K562 (cell line): ENCODE data around the gene GDF15. TPM values are rescaled to one million over a fixed set of nuclear protein-coding genes. Genes with fewer than 3 reads are reported as not detected.

Experiments used
- BMI1 ChIP-seq: fragments of 150-350 bp; IDR thresholded peaks from 2 replicates; pipeline ENCODE4 v1.6.1; 2014; ENCODE audit warnings: low read length
- EP400 ChIP-seq: fragments of 450-650 bp; IDR thresholded peaks from 2 replicates; pipeline ENCODE4 v1.6.1; 2017; ENCODE audit warnings: antibody characterized with exemption, mild to moderate bottlenecking, moderate library complexity
- NCOA4 ChIP-seq: fragments of 450-650 bp; IDR thresholded peaks from 2 replicates; pipeline ENCODE4 v1.6.1; 2018; ENCODE audit warnings: mild to moderate bottlenecking; ENCODE audit not compliant: partially characterized antibody
- NUFIP1 ChIP-seq: fragments of 450-650 bp; IDR thresholded peaks from 2 replicates; pipeline ENCODE4 v1.6.1; 2018; ENCODE audit not compliant: partially characterized antibody
- PHF8 ChIP-seq: fragments of 200-600 bp; sonication (generic); IDR thresholded peaks from 2 replicates; pipeline ENCODE4 v1.6.1; 2012; ENCODE audit warnings: mixed run types, mild to moderate bottlenecking, inconsistent platforms, low read length, moderate library complexity, borderline replicate concordance
- POLR2A ChIP-seq: fragments of 450-650 bp; conservative IDR thresholded peaks from 2 replicates; pipeline ENCODE4 v1.6.1; 2016
- POLR2AphosphoS2 ChIP-seq: IDR thresholded peaks from 2 replicates; pipeline ENCODE4 v1.6.1; 2012; ENCODE audit warnings: low read length, improper control_type of control experiment
- PRPF4 ChIP-seq: fragments of 200-400 bp; formaldehyde crosslinking; IDR thresholded peaks from one replicate; pipeline ENCODE4 v1.6.1; 2017; ENCODE audit warnings: low read length, low read depth, mild to moderate bottlenecking; ENCODE audit not compliant: insufficient read depth, poor library complexity, severe bottlenecking
- RBBP5 ChIP-seq: fragments of 200-600 bp; sonication (generic); IDR thresholded peaks from 2 replicates; pipeline ENCODE4 v1.6.1; 2012; ENCODE audit warnings: borderline replicate concordance, mild to moderate bottlenecking, low read length, control low read depth, inconsistent platforms; ENCODE audit not compliant: insufficient read depth, poor library complexity, severe bottlenecking
- RBM14 ChIP-seq: fragments of 200-400 bp; formaldehyde crosslinking; IDR thresholded peaks from 2 replicates; pipeline ENCODE4 v1.6.1; 2018; ENCODE audit warnings: low read depth, mild to moderate bottlenecking, low read length, moderate library complexity, borderline replicate concordance; ENCODE audit not compliant: insufficient read depth
- SMC3 ChIP-seq: conservative IDR thresholded peaks from 2 replicates; pipeline ENCODE4 v1.6.1; 2011; ENCODE audit warnings: low read depth, low read length, improper control_type of control experiment; ENCODE audit not compliant: insufficient read depth
- TAF7 ChIP-seq: fragments of 450-650 bp; IDR thresholded peaks from 2 replicates; pipeline ENCODE4 v1.6.1; 2016; ENCODE audit warnings: missing genetic modification characterization, missing compliant biosample characterization
- TCF7 ChIP-seq: sonication (generic); IDR thresholded peaks from 2 replicates; pipeline ENCODE4 v1.6.1; 2016; ENCODE audit warnings: antibody characterized with exemption, borderline replicate concordance
- ZBTB7A ChIP-seq: IDR thresholded peaks from 2 replicates; pipeline ENCODE4 v1.6.1; 2011; ENCODE audit warnings: low read depth, mild to moderate bottlenecking, low read length, moderate library complexity, borderline replicate concordance; ENCODE audit not compliant: control insufficient read depth
- ZFX ChIP-seq: sonication (generic); formaldehyde crosslinking; IDR thresholded peaks from 2 replicates; pipeline ENCODE4 v1.8.0; 2022; ENCODE audit warnings: mild to moderate bottlenecking, missing genetic modification reagents, moderate library complexity
- ZNF76 ChIP-seq: fragments of 250-450 bp; sonication (Bioruptor Pico); IDR thresholded peaks from 2 replicates; pipeline ENCODE4 v1.4.0; 2020; ENCODE audit warnings: mild to moderate bottlenecking, moderate library complexity, borderline replicate concordance
- polyA plus RNA-seq, 8 experiments: library from polyadenylated mRNA; depleted of rRNA in 4 of 8; stranded (reverse) in 5 of 8; unstranded in 3 of 8; fragments of >200 nt; fragmentation: Nextera tagmentation in 2 of 8; fragmentation: Illumina TruSeq in 1 of 8; extraction: Ambion mirVana in 2 of 8; extraction: Trizol in 1 of 8; gene quantifications; 2 replicates each; pipeline versions ENCODE4 v1.2.1 to v1.2.3, GENCODE V29; 2011 to 2014; ENCODE audit warnings: inconsistent platforms in 1 of 8, missing spikeins in 1 of 8
- total RNA-seq, 7 experiments: library from RNA; depleted of rRNA in 6 of 7; stranded (reverse); fragments of >200 nt in 6 of 7; fragmentation: Illumina TruSeq in 2 of 7; extraction: Trizol in 2 of 7; gene quantifications; 2 replicates each; pipeline versions ENCODE4 v1.2.1 to v1.2.3, GENCODE V29; 2011 to 2021; ENCODE audit warnings: low replicate concordance in 1 of 7
- TF ChIP-seq, protein P1 (sequence below), 2 experiments: fragments of 450-650 bp; conservative IDR thresholded peaks; 2 replicates each; pipeline ENCODE4 v1.6.1; 2017; ENCODE audit warnings: mild to moderate bottlenecking in 2 of 2, moderate library complexity in 2 of 2
- TF ChIP-seq, protein P2 (sequence below): sonication (generic); formaldehyde crosslinking; IDR thresholded peaks from 2 replicates; pipeline ENCODE4 v1.8.0; 2022; ENCODE audit warnings: mild to moderate bottlenecking, low read depth, missing genetic modification reagents
- TF ChIP-seq, protein P3 (sequence below): fragments of 250-450 bp; sonication (Bioruptor Pico); IDR thresholded peaks from 2 replicates; pipeline ENCODE4 v1.8.0; 2021; ENCODE audit warnings: moderate library complexity, mild to moderate bottlenecking, inconsistent platforms
- TF ChIP-seq, protein P4 (sequence below), 3 experiments: fragments of 200-800 bp in 1 of 3; sonication (Bioruptor generic) in 1 of 3; sonication (generic) in 1 of 3; formaldehyde crosslinking in 1 of 3; IDR thresholded peaks; 2 replicates each; pipeline versions ENCODE4 v1.6.1 to v1.8.0; 2016 to 2022; ENCODE audit warnings: mild to moderate bottlenecking in 2 of 3, missing compliant biosample characterization in 2 of 3, missing genetic modification characterization in 2 of 3, missing genetic modification reagents in 1 of 3

Gene GDF15
- total and polyA plus RNA-seq, 9 of the 15 experiments (the other 6 are each of a cell fraction or from before 2014, with no cell fraction given), result 2.3 to 82.4 (median 12.5) TPM

DNA sequence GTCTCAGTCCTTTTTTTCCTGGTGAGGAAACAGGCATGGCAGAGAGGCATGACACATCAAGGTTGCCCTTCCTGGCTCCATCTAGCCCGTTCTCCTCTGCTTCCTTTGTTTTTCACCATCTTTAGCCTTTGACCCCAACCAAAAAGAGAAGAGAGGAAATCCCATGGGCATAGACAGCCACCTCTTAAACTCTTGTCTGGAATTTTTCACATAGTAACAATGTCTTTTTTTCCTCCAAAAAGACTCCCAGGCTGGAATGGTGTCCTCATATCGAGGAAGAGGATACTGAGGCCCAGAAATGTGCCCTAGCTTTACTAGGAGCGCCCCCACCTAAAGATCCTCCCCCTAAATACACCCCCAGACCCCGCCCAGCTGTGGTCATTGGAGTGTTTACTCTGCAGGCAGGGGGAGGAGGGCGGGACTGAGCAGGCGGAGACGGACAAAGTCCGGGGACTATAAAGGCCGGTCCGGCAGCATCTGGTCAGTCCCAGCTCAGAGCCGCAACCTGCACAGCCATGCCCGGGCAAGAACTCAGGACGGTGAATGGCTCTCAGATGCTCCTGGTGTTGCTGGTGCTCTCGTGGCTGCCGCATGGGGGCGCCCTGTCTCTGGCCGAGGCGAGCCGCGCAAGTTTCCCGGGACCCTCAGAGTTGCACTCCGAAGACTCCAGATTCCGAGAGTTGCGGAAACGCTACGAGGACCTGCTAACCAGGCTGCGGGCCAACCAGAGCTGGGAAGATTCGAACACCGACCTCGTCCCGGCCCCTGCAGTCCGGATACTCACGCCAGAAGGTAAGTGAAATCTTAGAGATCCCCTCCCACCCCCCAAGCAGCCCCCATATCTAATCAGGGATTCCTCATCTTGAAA lies at the start of gene GDF15 (continued):
- TF ChIP-seq TCF7, result peak; percentile 75; the same call in 1 of the 2 replicates
- TF ChIP-seq EP400, result peak; percentile 67; the same call in 1 of the 2 replicates
- TF ChIP-seq, protein P1, sequence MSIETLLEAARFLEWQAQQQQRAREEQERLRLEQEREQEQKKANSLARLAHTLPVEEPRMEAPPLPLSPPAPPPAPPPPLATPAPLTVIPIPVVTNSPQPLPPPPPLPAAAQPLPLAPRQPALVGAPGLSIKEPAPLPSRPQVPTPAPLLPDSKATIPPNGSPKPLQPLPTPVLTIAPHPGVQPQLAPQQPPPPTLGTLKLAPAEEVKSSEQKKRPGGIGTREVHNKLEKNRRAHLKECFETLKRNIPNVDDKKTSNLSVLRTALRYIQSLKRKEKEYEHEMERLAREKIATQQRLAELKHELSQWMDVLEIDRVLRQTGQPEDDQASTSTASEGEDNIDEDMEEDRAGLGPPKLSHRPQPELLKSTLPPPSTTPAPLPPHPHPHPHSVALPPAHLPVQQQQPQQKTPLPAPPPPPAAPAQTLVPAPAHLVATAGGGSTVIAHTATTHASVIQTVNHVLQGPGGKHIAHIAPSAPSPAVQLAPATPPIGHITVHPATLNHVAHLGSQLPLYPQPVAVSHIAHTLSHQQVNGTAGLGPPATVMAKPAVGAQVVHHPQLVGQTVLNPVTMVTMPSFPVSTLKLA (conservative IDR thresholded peaks at IDR 0.05), result peak; percentile 75 to 85
- peak; percentile 61 for TF ChIP-seq PRPF4
- TF ChIP-seq, protein P2, sequence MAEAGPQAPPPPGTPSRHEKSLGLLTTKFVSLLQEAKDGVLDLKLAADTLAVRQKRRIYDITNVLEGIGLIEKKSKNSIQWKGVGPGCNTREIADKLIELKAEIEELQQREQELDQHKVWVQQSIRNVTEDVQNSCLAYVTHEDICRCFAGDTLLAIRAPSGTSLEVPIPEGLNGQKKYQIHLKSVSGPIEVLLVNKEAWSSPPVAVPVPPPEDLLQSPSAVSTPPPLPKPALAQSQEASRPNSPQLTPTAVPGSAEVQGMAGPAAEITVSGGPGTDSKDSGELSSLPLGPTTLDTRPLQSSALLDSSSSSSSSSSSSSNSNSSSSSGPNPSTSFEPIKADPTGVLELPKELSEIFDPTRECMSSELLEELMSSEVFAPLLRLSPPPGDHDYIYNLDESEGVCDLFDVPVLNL (CRISPR knock-in tag), result peak; percentile 46; the same call in 1 of the 2 replicates
- TF ChIP-seq POLR2AphosphoS2, result peak; percentile 98; the same call in 1 of the 2 replicates
- no peak for TF ChIP-seq NUFIP1
- TF ChIP-seq, protein P3, sequence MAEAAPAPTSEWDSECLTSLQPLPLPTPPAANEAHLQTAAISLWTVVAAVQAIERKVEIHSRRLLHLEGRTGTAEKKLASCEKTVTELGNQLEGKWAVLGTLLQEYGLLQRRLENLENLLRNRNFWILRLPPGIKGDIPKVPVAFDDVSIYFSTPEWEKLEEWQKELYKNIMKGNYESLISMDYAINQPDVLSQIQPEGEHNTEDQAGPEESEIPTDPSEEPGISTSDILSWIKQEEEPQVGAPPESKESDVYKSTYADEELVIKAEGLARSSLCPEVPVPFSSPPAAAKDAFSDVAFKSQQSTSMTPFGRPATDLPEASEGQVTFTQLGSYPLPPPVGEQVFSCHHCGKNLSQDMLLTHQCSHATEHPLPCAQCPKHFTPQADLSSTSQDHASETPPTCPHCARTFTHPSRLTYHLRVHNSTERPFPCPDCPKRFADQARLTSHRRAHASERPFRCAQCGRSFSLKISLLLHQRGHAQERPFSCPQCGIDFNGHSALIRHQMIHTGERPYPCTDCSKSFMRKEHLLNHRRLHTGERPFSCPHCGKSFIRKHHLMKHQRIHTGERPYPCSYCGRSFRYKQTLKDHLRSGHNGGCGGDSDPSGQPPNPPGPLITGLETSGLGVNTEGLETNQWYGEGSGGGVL (CRISPR knock-in tag), result no peak
- TF ChIP-seq ZNF76 (CRISPR knock-in tag), result no peak
- peak; percentile 99 for TF ChIP-seq POLR2A
- no peak for TF ChIP-seq NCOA4
- peak; percentile 34 for TF ChIP-seq RBBP5
- TF ChIP-seq RBM14, result 0 out of 2 replicates have a peak, but pooled peaks have one; percentile 87
- TF ChIP-seq, protein P4, sequence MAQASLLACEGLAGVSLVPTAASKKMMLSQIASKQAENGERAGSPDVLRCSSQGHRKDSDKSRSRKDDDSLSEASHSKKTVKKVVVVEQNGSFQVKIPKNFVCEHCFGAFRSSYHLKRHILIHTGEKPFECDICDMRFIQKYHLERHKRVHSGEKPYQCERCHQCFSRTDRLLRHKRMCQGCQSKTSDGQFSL (CRISPR knock-in tag; IDR thresholded peaks at IDR 0.05), result peak; percentile 34; the same call in 1 of the 2 replicates
- TF ChIP-seq, protein P4 (tag; IDR thresholded peaks at IDR 0.05), result peak in 1 of 2 experiments; percentile 56; a peak in 2 of 4 replicates
- peak; percentile 67; the same call in 1 of the 2 replicates for TF ChIP-seq PHF8
- TF ChIP-seq SMC3, result peak; percentile 57
- peak; percentile 97 for TF ChIP-seq ZBTB7A
- TF ChIP-seq ZFX (CRISPR knock-in tag), result peak; percentile 54
- TF ChIP-seq TAF7 (tag), result peak; percentile 92
- TF ChIP-seq BMI1, result peak; percentile 24; the same call in 1 of the 2 replicates
